Measurements from ENCODE around the gene ISOC1. TPM values are rescaled to one million over a fixed set of nuclear protein-coding genes. Genes with fewer than 3 reads are reported as not detected.
A peak's percentile ranks its signal among the peaks of the same experiment; 100 is the strongest.

Gene ISOC1
- total and polyA plus RNA-seq, 2 of the 13 experiments (the other 11 are each of a cell fraction or from before 2014, with no cell fraction given): 25.7 to 51.3 TPM

DNA sequence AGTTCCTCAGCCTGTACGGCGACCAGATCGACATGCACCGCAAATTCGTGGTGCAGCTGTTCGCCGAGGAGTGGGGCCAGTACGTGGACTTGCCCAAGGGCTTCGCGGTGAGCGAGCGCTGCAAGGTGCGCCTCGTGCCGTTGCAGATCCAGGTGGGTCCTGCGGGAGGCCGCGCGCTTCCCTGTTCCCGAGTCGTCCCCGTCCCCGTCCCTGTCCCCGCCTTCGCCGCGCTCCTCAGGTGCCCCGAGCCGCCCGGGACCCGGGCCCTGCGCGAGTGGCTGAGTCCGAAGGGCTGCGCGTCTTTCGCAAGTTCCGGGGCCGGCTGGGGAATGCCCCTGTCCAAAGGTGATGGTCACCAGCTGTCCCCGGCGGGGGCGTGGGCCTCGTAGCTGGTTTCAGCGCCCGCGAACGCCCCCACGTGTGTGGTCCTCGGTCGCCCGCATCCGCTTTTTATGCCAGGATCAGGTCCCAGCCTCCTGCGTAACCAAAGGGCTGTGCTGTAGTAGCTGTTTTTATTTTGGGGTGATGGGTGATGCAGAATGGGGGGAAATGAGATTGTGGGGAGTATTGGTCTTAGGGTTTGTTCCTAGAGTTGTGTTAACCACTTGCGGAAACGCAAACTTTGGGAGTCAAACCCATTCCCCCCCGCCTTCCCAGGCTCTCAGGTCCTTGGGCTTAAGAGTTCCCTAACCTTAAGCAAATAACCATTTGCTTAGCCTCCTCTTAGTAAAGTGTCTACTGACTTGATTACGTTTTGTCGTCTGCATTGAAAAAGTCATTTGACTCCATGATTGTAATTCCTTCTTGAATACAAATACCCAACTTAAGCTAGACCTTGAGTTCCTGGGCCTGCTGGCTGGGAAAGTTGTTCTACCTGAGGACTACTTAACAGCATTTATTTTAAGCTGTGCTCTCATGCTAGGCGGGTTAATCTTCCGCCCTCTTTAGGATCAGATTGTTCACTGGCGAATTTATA is 663 bp downstream of the ISOC1 start (continued):
- TF ChIP-seq ZNF7 (CRISPR knock-in tag; IDR thresholded peaks at IDR 0.05) (no peak), MLLT10 (CRISPR knock-in tag; IDR thresholded peaks at IDR 0.05) (no peak), ZFYVE20 (CRISPR knock-in tag; IDR thresholded peaks at IDR 0.05; ENCODE audit: borderline replicate concordance, low read depth) (no peak), ZZZ3 (CRISPR knock-in tag; IDR thresholded peaks at IDR 0.05; ENCODE audit: borderline replicate concordance) (peak; percentile 69; the same call in 1 of the 2 replicates), GATAD2A (CRISPR knock-in tag; IDR thresholded peaks at IDR 0.05) (peak; percentile 87), MIXL1 (CRISPR knock-in tag; IDR thresholded peaks at IDR 0.05) (peak; percentile 40; the same call in 1 of the 2 replicates), SMARCC2 (IDR thresholded peaks at IDR 0.05) (no peak), EZH2 (conservative IDR thresholded peaks at IDR 0.05; ENCODE audit: low read depth, low read length) (no peak), ATM (IDR thresholded peaks at IDR 0.05; ENCODE audit: borderline replicate concordance) (no peak), ESRRA (CRISPR knock-in tag; IDR thresholded peaks at IDR 0.05; ENCODE audit: low read depth) (peak; percentile 96), ZNF496 (CRISPR knock-in tag; IDR thresholded peaks at IDR 0.05; ENCODE audit: insufficient replicate concordance) (no peak), ZNF292 (CRISPR knock-in tag; IDR thresholded peaks at IDR 0.05; ENCODE audit: borderline replicate concordance, low read depth) (peak; percentile 76)
- TF ChIP-seq, protein P1, sequence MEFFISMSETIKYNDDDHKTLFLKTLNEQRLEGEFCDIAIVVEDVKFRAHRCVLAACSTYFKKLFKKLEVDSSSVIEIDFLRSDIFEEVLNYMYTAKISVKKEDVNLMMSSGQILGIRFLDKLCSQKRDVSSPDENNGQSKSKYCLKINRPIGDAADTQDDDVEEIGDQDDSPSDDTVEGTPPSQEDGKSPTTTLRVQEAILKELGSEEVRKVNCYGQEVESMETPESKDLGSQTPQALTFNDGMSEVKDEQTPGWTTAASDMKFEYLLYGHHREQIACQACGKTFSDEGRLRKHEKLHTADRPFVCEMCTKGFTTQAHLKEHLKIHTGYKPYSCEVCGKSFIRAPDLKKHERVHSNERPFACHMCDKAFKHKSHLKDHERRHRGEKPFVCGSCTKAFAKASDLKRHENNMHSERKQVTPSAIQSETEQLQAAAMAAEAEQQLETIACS (CRISPR knock-in tag; IDR thresholded peaks at IDR 0.05): no peak
- TF ChIP-seq, protein P2, sequence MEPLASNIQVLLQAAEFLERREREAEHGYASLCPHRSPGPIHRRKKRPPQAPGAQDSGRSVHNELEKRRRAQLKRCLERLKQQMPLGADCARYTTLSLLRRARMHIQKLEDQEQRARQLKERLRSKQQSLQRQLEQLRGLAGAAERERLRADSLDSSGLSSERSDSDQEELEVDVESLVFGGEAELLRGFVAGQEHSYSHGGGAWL (CRISPR knock-in tag; IDR thresholded peaks at IDR 0.05): no peak
- TF ChIP-seq, protein P3, sequence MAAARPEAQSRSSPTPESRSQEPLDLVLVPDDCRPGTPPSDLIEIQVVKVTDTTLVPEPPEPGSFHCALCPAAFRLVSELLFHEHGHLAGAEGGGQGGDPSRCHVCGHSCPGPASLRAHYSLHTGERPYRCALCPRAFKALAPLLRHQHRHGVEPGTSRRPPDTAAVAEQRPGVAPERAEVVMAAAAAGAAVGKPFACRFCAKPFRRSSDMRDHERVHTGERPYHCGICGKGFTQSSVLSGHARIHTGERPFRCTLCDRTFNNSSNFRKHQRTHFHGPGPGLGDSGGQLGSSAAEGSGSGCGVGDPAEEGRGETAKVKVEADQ (CRISPR knock-in tag; IDR thresholded peaks at IDR 0.05; ENCODE audit: borderline replicate concordance): peak; percentile 92; the same call in 1 of the 2 replicates
- TF ChIP-seq, protein P4, sequence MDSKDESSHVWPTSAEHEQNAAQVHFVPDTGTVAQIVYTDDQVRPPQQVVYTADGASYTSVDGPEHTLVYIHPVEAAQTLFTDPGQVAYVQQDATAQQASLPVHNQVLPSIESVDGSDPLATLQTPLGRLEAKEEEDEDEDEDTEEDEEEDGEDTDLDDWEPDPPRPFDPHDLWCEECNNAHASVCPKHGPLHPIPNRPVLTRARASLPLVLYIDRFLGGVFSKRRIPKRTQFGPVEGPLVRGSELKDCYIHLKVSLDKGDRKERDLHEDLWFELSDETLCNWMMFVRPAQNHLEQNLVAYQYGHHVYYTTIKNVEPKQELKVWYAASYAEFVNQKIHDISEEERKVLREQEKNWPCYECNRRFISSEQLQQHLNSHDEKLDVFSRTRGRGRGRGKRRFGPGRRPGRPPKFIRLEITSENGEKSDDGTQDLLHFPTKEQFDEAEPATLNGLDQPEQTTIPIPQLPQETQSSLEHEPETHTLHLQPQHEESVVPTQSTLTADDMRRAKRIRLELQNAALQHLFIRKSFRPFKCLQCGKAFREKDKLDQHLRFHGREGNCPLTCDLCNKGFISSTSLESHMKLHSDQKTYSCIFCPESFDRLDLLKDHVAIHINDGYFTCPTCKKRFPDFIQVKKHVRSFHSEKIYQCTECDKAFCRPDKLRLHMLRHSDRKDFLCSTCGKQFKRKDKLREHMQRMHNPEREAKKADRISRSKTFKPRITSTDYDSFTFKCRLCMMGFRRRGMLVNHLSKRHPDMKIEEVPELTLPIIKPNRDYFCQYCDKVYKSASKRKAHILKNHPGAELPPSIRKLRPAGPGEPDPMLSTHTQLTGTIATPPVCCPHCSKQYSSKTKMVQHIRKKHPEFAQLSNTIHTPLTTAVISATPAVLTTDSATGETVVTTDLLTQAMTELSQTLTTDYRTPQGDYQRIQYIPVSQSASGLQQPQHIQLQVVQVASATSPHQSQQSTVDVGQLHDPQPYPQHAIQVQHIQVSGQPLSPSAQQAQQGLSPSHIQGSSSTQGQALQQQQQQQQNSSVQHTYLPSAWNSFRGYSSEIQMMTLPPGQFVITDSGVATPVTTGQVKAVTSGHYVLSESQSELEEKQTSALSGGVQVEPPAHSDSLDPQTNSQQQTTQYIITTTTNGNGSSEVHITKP (CRISPR knock-in tag; IDR thresholded peaks at IDR 0.05; ENCODE audit: low read depth): peak; percentile 58; the same call in 1 of the 2 replicates
- TF ChIP-seq, protein P5, sequence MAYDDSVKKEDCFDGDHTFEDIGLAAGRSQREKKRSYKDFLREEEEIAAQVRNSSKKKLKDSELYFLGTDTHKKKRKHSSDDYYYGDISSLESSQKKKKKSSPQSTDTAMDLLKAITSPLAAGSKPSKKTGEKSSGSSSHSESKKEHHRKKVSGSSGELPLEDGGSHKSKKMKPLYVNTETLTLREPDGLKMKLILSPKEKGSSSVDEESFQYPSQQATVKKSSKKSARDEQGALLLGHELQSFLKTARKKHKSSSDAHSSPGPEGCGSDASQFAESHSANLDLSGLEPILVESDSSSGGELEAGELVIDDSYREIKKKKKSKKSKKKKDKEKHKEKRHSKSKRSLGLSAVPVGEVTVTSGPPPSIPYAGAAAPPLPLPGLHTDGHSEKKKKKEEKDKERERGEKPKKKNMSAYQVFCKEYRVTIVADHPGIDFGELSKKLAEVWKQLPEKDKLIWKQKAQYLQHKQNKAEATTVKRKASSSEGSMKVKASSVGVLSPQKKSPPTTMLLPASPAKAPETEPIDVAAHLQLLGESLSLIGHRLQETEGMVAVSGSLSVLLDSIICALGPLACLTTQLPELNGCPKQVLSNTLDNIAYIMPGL (CRISPR knock-in tag; IDR thresholded peaks at IDR 0.05; ENCODE audit: borderline replicate concordance in 1 of 2, low read depth in 1 of 2): peak; percentile 77 to 87
